NT2/D1 (cell line): Measurements from ENCODE around the gene BTNL3.
"Not testable (repeated sequence)": the region's sequence is repeated elsewhere in the genome, so short reads cannot be mapped to it uniquely, and the experiment has no call there.

Experiments used
- SUZ12 ChIP-seq: IDR thresholded peaks from 2 replicates; pipeline ENCODE4 v1.6.1; 2011; ENCODE audit not compliant: insufficient read length, insufficient read depth; ENCODE audit errors: extremely low read depth
- YY1 ChIP-seq: IDR thresholded peaks from 2 replicates; pipeline ENCODE4 v1.6.1; 2011; ENCODE audit not compliant: insufficient read length, insufficient read depth
- ZNF274 ChIP-seq: IDR thresholded peaks from 2 replicates; pipeline ENCODE4 v1.6.1; 2011; ENCODE audit warnings: mild to moderate bottlenecking, low read depth, low read length

DNA sequence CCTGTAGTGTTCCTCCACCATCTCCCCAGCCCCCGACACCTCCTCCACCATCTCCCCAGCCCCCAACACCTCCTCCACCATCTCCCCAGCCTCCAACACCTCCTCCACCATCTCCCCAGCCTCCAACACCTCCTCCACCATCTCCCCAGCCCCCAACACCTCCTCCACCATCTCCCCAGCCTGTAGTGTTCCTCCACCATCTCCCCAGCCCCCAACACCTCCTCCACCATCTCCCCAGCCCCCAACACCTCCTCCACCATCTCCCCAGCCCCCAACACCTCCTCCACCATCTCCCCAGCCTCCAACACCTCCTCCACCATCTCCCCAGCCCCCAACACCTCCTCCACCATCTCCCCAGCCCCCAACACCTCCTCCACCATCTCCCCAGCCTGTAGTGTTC is 57.2 kb downstream of the BTNL3 start:
- not testable (repeated sequence) for TF ChIP-seq ZNF274, YY1, SUZ12
